ENCODE data around the gene ARPC2.

Gene ARPC2

DNA sequence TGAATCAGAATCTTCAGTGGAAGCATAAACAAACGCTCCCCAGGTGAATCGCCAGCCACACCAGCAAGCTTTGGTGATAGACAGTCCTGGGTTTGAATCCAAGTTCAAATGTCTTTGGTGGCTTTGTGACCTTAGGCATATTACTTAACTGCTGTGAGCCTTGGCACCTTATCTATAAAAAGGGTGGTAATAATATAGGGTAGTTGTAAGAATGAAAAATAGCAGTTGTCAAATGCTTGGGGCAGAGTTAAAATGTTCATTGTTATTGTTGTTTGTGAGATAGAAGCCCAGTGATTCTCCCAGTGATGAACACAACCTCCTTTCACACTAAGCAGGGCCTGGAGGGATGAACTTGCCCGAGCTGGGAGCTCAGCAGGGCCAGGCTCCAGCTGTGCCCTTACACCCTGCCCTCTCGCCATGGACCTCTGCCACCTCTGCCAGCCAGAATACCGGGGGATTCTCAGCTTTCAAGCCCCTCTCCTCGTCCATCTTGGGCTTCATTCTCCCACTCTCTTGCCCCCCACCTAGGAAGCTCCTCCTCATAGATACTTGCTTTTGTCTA is 81.4 kb downstream of the ARPC2 start:
- no peak for DNase-seq (ENCODE audit: low read depth)
- TF ChIP-seq, protein P1, sequence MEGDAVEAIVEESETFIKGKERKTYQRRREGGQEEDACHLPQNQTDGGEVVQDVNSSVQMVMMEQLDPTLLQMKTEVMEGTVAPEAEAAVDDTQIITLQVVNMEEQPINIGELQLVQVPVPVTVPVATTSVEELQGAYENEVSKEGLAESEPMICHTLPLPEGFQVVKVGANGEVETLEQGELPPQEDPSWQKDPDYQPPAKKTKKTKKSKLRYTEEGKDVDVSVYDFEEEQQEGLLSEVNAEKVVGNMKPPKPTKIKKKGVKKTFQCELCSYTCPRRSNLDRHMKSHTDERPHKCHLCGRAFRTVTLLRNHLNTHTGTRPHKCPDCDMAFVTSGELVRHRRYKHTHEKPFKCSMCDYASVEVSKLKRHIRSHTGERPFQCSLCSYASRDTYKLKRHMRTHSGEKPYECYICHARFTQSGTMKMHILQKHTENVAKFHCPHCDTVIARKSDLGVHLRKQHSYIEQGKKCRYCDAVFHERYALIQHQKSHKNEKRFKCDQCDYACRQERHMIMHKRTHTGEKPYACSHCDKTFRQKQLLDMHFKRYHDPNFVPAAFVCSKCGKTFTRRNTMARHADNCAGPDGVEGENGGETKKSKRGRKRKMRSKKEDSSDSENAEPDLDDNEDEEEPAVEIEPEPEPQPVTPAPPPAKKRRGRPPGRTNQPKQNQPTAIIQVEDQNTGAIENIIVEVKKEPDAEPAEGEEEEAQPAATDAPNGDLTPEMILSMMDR (conservative IDR thresholded peaks at IDR 0.05; ENCODE audit: low read depth, low read length): no peak
- H3K4me3 ChIP-seq (ENCODE audit: low read length): no peak overlapping the region

DNA sequence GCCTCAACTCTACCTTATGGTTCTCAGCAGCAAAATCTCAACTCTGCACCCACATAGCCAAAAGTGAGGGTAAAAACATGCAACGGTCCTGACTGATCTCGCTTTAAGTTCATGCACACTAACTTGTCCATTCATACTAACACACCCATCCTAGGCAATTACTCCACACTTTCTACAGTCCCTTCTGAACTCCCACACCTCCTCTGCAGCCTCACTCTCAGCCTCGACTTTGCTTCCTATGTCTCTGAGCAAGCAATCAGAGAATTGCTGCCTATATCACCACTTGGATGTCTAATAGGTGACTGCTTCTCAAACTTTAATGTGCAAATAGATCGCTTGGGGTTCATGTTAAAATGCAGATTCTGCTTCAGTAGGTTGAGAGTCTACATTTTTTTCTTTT is 83.2 kb downstream of the ARPC2 start:
- no peak overlapping the region for H3K4me3 ChIP-seq (ENCODE audit: low read length)
- TF ChIP-seq, protein P1 (conservative IDR thresholded peaks at IDR 0.05; ENCODE audit: low read depth, low read length): no peak
- DNase-seq (ENCODE audit: low read depth): no peak

- no peak for DNase-seq (ENCODE audit: low read depth)
- TF ChIP-seq, protein P1 (conservative IDR thresholded peaks at IDR 0.05; ENCODE audit: low read depth, low read length): peak; percentile 94
- no peak overlapping the region for H3K4me3 ChIP-seq (ENCODE audit: low read length)
These were observed 84.3 kb downstream of the ARPC2 start for GRCh38 chr2:218301176-218301819.

Data from retinal pigment epithelial cell (primary cell).